ENCODE data around the gene MLPH. TPM values are rescaled to one million over a fixed set of nuclear protein-coding genes. Genes with fewer than 3 reads are reported as not detected.

The MLPH gene
- total and polyA plus RNA-seq, 9 of the 15 experiments (the other 6 are each of a cell fraction or from before 2014, with no cell fraction given), result 0.22 TPM; not detected in 8

- Histone ChIP-seq H2AFZ (ENCODE audit: low read depth, low read length) (no peak overlapping the region), H3K9me3 (replicated peaks; ENCODE audit: control insufficient read depth, insufficient read depth, low read depth, low read length) (no peaks in the 10 kb centered on the region), H3K27me3 (ENCODE audit: control insufficient read depth in 2 of 2, insufficient read depth in 2 of 2, low read length in 2 of 2) (peaks cover 2 to 37% of the 10 kb centered on the region in 2 experiments; a peak in 4 of 5 replicates), H3K9me1 (ENCODE audit: control insufficient read depth, insufficient read depth, low read length) (no peaks in the 10 kb centered on the region), H3K9ac (ENCODE audit: insufficient read depth in 1 of 2, low read depth in 2 of 2, low read length in 2 of 2) (no peak overlapping the region), H3K79me2 (ENCODE audit: control insufficient read depth, insufficient read depth, low read length) (no peaks in the 10 kb centered on the region), H3K27ac (ENCODE audit: extremely low read depth, low read depth, low read length) (no peak overlapping the region), H3K36me3 (ENCODE audit: control insufficient read depth, insufficient read depth, low read length) (no peaks in the 10 kb centered on the region), H3K4me3 (no peak overlapping the region), H3K4me2 (ENCODE audit: insufficient read depth, low read length) (no peak overlapping the region), H3K4me1 (replicated peaks in 1 of 2; ENCODE audit: control insufficient read depth in 2 of 2, insufficient read depth in 2 of 2, low read length in 2 of 2) (no peaks in the 10 kb centered on the region), H4K20me1 (replicated peaks; ENCODE audit: control insufficient read depth, insufficient read depth, low read length) (no peaks in the 10 kb centered on the region; the same call in 1 of the 2 replicates)
- intact Hi-C loops (cut with micrococcal nuclease) (no loop called here), in situ Hi-C loops (cut with MboI) (no loop called here)
- ATAC-seq, result no peak
- no peak for FAIRE-seq
- CTCF ChIA-PET (ENCODE audit: low intra/inter-chr PET ratio), result no interaction called here
- no TSS peak for BruUV-seq (replicated peaks)
- 5% methylated on average over 16 of the region's 17 CpGs for WGBS (ENCODE audit: insufficient coverage, low coverage, missing lambda C conversion rate)
- DNase-seq (ENCODE audit: extremely low read depth in 1 of 4, low spot score in 3 of 4), result no peak
- POLR2A ChIA-PET, result no interaction called here
- no peak for TF ChIP-seq ETV6 (IDR thresholded peaks at IDR 0.05; ENCODE audit: borderline replicate concordance in 1 of 2, low read depth in 2 of 2, low read length in 1 of 2)
- no peak for TF ChIP-seq ETV6 (CRISPR knock-in tag; IDR thresholded peaks at IDR 0.05; ENCODE audit: borderline replicate concordance)
- no peak for TF ChIP-seq RBM17 (IDR thresholded peaks at IDR 0.05; ENCODE audit: borderline replicate concordance, low read depth, low read length)
- no peak for TF ChIP-seq BDP1 (IDR thresholded peaks at IDR 0.05; ENCODE audit: insufficient read depth, insufficient read length)
- no peak for TF ChIP-seq HNRNPH1 (optimal IDR thresholded peaks at IDR 0.05; ENCODE audit: low read depth, low read length)
- no peak for TF ChIP-seq STAG1 (CRISPR knock-in tag; IDR thresholded peaks at IDR 0.05; ENCODE audit: borderline replicate concordance)
- TF ChIP-seq ZNF584 (CRISPR knock-in tag; IDR thresholded peaks at IDR 0.05; ENCODE audit: low read depth), result no peak
- TF ChIP-seq ZNF232 (CRISPR knock-in tag; IDR thresholded peaks at IDR 0.05), result no peak
- TF ChIP-seq ATF2 (CRISPR knock-in tag; IDR thresholded peaks at IDR 0.05), result no peak
- no peak for TF ChIP-seq SPI1 (IDR thresholded peaks at IDR 0.05; ENCODE audit: borderline replicate concordance, low read depth, low read length)
- no peak for TF ChIP-seq ZNF280A (IDR thresholded peaks at IDR 0.05; ENCODE audit: low read depth, partially characterized antibody)
- TF ChIP-seq CLOCK (CRISPR knock-in tag; IDR thresholded peaks at IDR 0.05; ENCODE audit: borderline replicate concordance), result no peak
- TF ChIP-seq MIER1 (IDR thresholded peaks at IDR 0.05; ENCODE audit: low read depth), result no peak
- no peak for TF ChIP-seq BRF2 (IDR thresholded peaks at IDR 0.05; ENCODE audit: borderline replicate concordance, insufficient read depth, insufficient read length)
Measured at GRCh38 chr2:237549643-237550415, 62.8 kb downstream of the MLPH start.

Data from K562 (cell line).